Pancreas (tissue), 10 donors: ENCODE measurements around the gene HDGFL1. TPM values are rescaled to one million over a fixed set of nuclear protein-coding genes. Genes with fewer than 3 reads are reported as not detected.

ENCODE experiments used
- ATAC-seq, 4 donors: fragments of 200-7000 bp; cut with Tn5 transposase; one replicate each; pipeline versions ENCODE4 v1.8.0 to v1.9.1; 2020; ENCODE audit warnings: mild to moderate bottlenecking in 4 of 4, moderate library complexity in 4 of 4
- DNase-seq, 6 donors: peaks; one replicate each; pipeline ENCODE4 v3.0.0-alpha.2; 2020
- FAIRE-seq: peaks from 2 replicates; lab custom pipeline; 2012; peaks lifted over from hg19 to GRCh38; lab: Jason Lieb, UNC
- H3K27ac ChIP-seq, 4 donors: fragments of 200-600 bp; sonication (generic); 1 replicate in 3 of 4; 2 replicates in 1 of 4; pipeline versions ENCODE4 v1.5.0 to v1.8.0; 2020
- H3K27me3 ChIP-seq, 4 donors: fragments of 200-600 bp; one replicate each; pipeline ENCODE4 v1.8.0; 2021
- H3K36me3 ChIP-seq, 3 donors: fragments of 200-600 bp; sonication (generic) in 1 of 3; one replicate each; pipeline versions ENCODE4 v1.5.0 to v1.8.0; 2020 to 2021
- H3K4me1 ChIP-seq, 3 donors: fragments of 200-600 bp; one replicate each; pipeline ENCODE4 v1.8.0; 2021
- H3K4me3 ChIP-seq, 4 donors: fragments of 200-600 bp; sonication (generic) in 2 of 4; one replicate each; pipeline versions ENCODE4 v1.5.0 to v1.8.0; 2020 to 2021
- H3K9me3 ChIP-seq, 4 donors: fragments of 200-600 bp; one replicate each; pipeline ENCODE4 v1.8.0; 2021
- WGBS, 2 donors: extraction: QIAGEN DNeasy Blood & Tissue Kit; methylation state at CpG; one replicate each; pipeline ENCODE4 v1.1.7; 2013; 5-methylcytosine and 5-hydroxymethylcytosine counted together
- intact Hi-C, 3 donors: fragments of 100-400 bp; cut with DNase I; formaldehyde crosslinking; loops; one replicate each; pipeline versions ENCODE4 v1.11.1 to v1.14.2; 2022
- polyA plus RNA-seq, 2 donors: library from polyadenylated mRNA; stranded (reverse); fragments of 200-250 nt; gene quantifications; one replicate each; pipeline ENCODE4 v1.2.3, GENCODE V29; 2013
- total RNA-seq, 6 donors: library from RNA; stranded (reverse); fragmentation: NEBNext Ultra II Directional in 4 of 6; extraction: Animal tissue kit (Norgen Biotek cat#: 25700) in 4 of 6; gene quantifications; one replicate each; pipeline versions ENCODE4 v1.2.1 to v1.2.4, GENCODE V29; 2021 to 2023
- TF ChIP-seq, protein P1 (sequence below), 4 donors: fragments of 200-600 bp; sonication (generic) in 3 of 4; IDR thresholded peaks; one replicate each; pipeline versions ENCODE4 v1.5.0 to v1.8.0; 2021; ENCODE audit warnings: antibody characterized with exemption in 4 of 4
- donor health status: healthy with polysubstance abuse.
- donor health status: DM: no; HTN: no; CAD: no; lungs with moderate emphysema.
- donor health status: DM: no; HTN: no; CAD: no.
- donor health status: control.
- donor health status: control.
- donor health status: Bipolar disorder and iron deficiency.
- donor health status: DM: yes; HTN: yes; CAD: no.
- donor health status: DM: no; HTN: no; CAD: no.
- donor health status: DM: no; HTN: no; CAD: no.
- donor health status: DM: yes; HTN: yes; CAD: no.

Gene HDGFL1
- total and polyA plus RNA-seq, 8 donors = not detected

GRCh38 chr6:22596011-22596410 is 26.6 kb downstream of the HDGFL1 start:
- TF ChIP-seq, protein P1, sequence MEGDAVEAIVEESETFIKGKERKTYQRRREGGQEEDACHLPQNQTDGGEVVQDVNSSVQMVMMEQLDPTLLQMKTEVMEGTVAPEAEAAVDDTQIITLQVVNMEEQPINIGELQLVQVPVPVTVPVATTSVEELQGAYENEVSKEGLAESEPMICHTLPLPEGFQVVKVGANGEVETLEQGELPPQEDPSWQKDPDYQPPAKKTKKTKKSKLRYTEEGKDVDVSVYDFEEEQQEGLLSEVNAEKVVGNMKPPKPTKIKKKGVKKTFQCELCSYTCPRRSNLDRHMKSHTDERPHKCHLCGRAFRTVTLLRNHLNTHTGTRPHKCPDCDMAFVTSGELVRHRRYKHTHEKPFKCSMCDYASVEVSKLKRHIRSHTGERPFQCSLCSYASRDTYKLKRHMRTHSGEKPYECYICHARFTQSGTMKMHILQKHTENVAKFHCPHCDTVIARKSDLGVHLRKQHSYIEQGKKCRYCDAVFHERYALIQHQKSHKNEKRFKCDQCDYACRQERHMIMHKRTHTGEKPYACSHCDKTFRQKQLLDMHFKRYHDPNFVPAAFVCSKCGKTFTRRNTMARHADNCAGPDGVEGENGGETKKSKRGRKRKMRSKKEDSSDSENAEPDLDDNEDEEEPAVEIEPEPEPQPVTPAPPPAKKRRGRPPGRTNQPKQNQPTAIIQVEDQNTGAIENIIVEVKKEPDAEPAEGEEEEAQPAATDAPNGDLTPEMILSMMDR (IDR thresholded peaks at IDR 0.05) = no peak
- Histone ChIP-seq H3K27me3 (no peaks in the 10 kb centered on the region), H3K4me3 (no peak overlapping the region), H3K27ac (no peak overlapping the region), H3K36me3 (no peaks in the 10 kb centered on the region), H3K4me1 (no peaks in the 10 kb centered on the region), H3K9me3 (no peaks in the 10 kb centered on the region)
- FAIRE-seq (no peak), DNase-seq (no peak), ATAC-seq (no peak)
- intact Hi-C loops = no loop called here

- no peak for DNase-seq
- FAIRE-seq = no peak
- H3K36me3 ChIP-seq = no peaks in the 10 kb centered on the region
- intact Hi-C loops = no loop called here
- no peaks in the 10 kb centered on the region for H3K9me3 ChIP-seq
- no peak overlapping the region for H3K4me3 ChIP-seq
- no peaks in the 10 kb centered on the region for H3K27me3 ChIP-seq
- no peak overlapping the region for H3K27ac ChIP-seq
- WGBS, 2 donors = 79 to 80% methylated on average over 4 of the region's 4 CpGs
- ATAC-seq = no peak
- no peaks in the 10 kb centered on the region for H3K4me1 ChIP-seq
- TF ChIP-seq, protein P1 (IDR thresholded peaks at IDR 0.05) = no peak
Measured at GRCh38 chr6:22598339-22598738, 29.0 kb downstream of the HDGFL1 start.

DNA sequence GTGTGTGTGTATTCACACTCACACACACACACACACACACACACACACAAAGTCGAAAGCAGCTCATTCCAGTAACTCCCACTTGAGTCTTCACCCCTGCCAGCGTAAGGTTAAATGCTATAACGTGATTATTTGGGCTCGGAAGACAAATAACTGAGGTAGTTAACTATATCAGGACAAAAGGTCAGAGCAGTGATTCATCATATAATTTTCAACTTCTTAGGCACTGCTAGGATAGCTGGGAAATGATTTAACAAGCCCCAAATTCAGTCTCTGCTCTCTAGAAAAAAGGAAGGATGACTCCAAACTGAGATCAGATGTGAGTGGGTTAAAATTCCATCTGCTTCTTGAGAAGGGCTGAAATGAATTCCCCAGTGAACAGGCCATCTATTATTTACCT is 30.7 kb downstream of the HDGFL1 start:
- Histone ChIP-seq H3K4me1 (no peaks in the 10 kb centered on the region), H3K9me3 (no peaks in the 10 kb centered on the region), H3K4me3 (no peak overlapping the region), H3K27ac (no peak overlapping the region), H3K36me3 (no peaks in the 10 kb centered on the region), H3K27me3 (no peaks in the 10 kb centered on the region)
- no peak for DNase-seq
- WGBS, 2 donors = 73 to 79% methylated on average over 4 of the region's 4 CpGs
- FAIRE-seq = no peak
- TF ChIP-seq, protein P1 (IDR thresholded peaks at IDR 0.05) = no peak
- no peak for ATAC-seq
- intact Hi-C loops = no loop called here

DNA sequence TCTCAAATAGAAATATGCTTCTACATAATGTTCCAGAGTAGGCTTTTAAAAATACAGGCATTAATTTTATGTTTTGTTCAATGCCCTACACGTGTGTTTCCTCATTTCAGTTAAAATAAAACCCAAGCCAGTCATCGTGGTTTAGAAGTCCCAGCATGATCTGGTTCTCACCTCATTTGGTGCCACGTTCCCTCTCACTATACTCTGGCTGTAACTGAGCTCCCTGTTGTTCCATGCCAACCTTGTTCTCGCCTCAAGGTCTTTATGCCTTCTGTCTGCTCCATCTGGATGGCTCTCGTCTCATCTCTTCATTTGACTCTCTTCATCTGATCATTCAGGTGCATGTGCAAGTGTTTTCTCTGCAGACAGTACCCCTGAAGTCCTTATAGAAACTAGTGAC is 32.6 kb downstream of the HDGFL1 start:
- ATAC-seq = no peak

GRCh38 chr6:22605736-22606135 is 36.4 kb downstream of the HDGFL1 start:
- Histone ChIP-seq H3K9me3 (no peaks in the 10 kb centered on the region), H3K27ac (no peak overlapping the region), H3K4me3 (no peak overlapping the region), H3K36me3 (no peaks in the 10 kb centered on the region), H3K4me1 (no peaks in the 10 kb centered on the region), H3K27me3 (no peaks in the 10 kb centered on the region)
- TF ChIP-seq, protein P1 (IDR thresholded peaks at IDR 0.05) = no peak
- FAIRE-seq = no peak
- ATAC-seq = no peak
- 91 to 93% methylated on average over 2 of the region's 2 CpGs for WGBS, 2 donors
- intact Hi-C loops = no loop called here
- no peak for DNase-seq

More for the DNA sequence above, 32.6 kb downstream of the HDGFL1 start:
- no peak for FAIRE-seq
- Histone ChIP-seq H3K4me1 (no peaks in the 10 kb centered on the region), H3K9me3 (no peaks in the 10 kb centered on the region), H3K27ac (no peak overlapping the region), H3K27me3 (no peaks in the 10 kb centered on the region), H3K36me3 (no peaks in the 10 kb centered on the region), H3K4me3 (no peak overlapping the region)
- TF ChIP-seq, protein P1 (IDR thresholded peaks at IDR 0.05) = no peak
- WGBS, 2 donors = 83 to 84% methylated on average over 5 of the region's 5 CpGs
- no peak for DNase-seq
- intact Hi-C loops = no loop called here
